Fibroblast of lung (primary cell): ENCODE measurements around the gene CAMSAP3.

ENCODE experiments used
- CTCF ChIP-seq, 2 donors: IDR thresholded peaks in 1 of 2; conservative IDR thresholded peaks in 1 of 2; 1 replicate in 1 of 2; 2 replicates in 1 of 2; pipeline ENCODE4 v1.5.1; 2011 to 2012; ENCODE audit warnings: low read length in 2 of 2, control low read depth in 1 of 2, inconsistent platforms in 1 of 2, low read depth in 1 of 2, mild to moderate bottlenecking in 1 of 2
- EZH2 ChIP-seq: IDR thresholded peaks from 2 replicates; pipeline ENCODE4 v1.5.1; 2012; ENCODE audit warnings: low read length, control low read depth, mild to moderate bottlenecking; ENCODE audit errors: missing control alignments

- TF ChIP-seq CTCF (conservative IDR thresholded peaks at IDR 0.05 in 1 of 2, IDR thresholded peaks at IDR 0.05 in 1 of 2; ENCODE audit: low read depth in 1 of 2, low read length in 2 of 2) (no peak), EZH2 (no peak)
These were observed 36.6 kb upstream of the CAMSAP3 start for GRCh38 chr19:7559102-7559501.
